Hepatocyte (in vitro differentiated cells): Measurements from ENCODE around the gene JAK1.

Experiments used
- CTCF ChIP-seq: fragments of 200-600 bp; sonication (generic); IDR thresholded peaks from 2 replicates; pipeline ENCODE4 v1.5.1; 2016; ENCODE audit warnings: antibody characterized with exemption, mild to moderate bottlenecking; ENCODE audit not compliant: poor library complexity
- EZH2 ChIP-seq: fragments of 200-600 bp; sonication (generic); IDR thresholded peaks from 2 replicates; pipeline ENCODE4 v1.6.1; 2016; ENCODE audit warnings: antibody characterized with exemption, mild to moderate bottlenecking, borderline replicate concordance
- EZH2phosphoT487 ChIP-seq: fragments of 200-600 bp; sonication (generic); IDR thresholded peaks from one replicate; pipeline ENCODE4 v1.6.1; 2018; ENCODE audit warnings: antibody characterized with exemption, mild to moderate bottlenecking, low read depth, moderate library complexity; ENCODE audit not compliant: unreplicated experiment, severe bottlenecking

GRCh38 chr1:64844175-64844574 is 122.2 kb downstream of the JAK1 start:
- TF ChIP-seq EZH2phosphoT487 (no peak), EZH2 (no peak), CTCF (no peak)
